Activated CD4-positive, alpha-beta memory T cell treated with anti-CD3 and anti-CD28 coated beads, Interleukin-2, amount 10 ng/mL, durations not matched to agents 7 days and 5 days (primary cell): ENCODE measurements around the gene CDIPT. TPM values are rescaled to one million over a fixed set of nuclear protein-coding genes. Genes with fewer than 3 reads are reported as not detected.
A peak's percentile ranks its signal among the peaks of the same experiment; 100 is the strongest.
"Not testable (repeated sequence)": the region's sequence is repeated elsewhere in the genome, so short reads cannot be mapped to it uniquely, and the experiment has no call there.

Source experiments
- CTCF ChIA-PET: fragments of 350-600 bp; sonication (Branson Sonifier 250); formaldehyde crosslinking; loops from one replicate; lab custom pipeline; 2021; ENCODE audit warnings: antibody characterized with exemption, inconsistent platforms; lab: Charles Lee
- POLR2A ChIA-PET: fragments of 350-600 bp; sonication (Branson Sonifier 250); formaldehyde crosslinking; loops from one replicate; lab custom pipeline; 2021; ENCODE audit warnings: antibody characterized with exemption; lab: Charles Lee
- DNase-seq: peaks from one replicate; pipeline ENCODE4 v3.0.0-alpha.2; 2020
- H3K27ac Mint-ChIP-seq: one replicate; pipeline ENCODE4 v1.8.0; 2021; ENCODE audit warnings: mild to moderate bottlenecking, mixed read lengths
- H3K27me3 Mint-ChIP-seq: one replicate; pipeline ENCODE4 v1.8.0; 2021; ENCODE audit warnings: mixed read lengths
- H3K36me3 Mint-ChIP-seq: one replicate; pipeline ENCODE4 v1.8.0; 2021; ENCODE audit warnings: low read depth, mixed read lengths
- H3K4me1 Mint-ChIP-seq: one replicate; pipeline ENCODE4 v1.8.0; 2021; ENCODE audit warnings: mixed read lengths
- H3K4me3 Mint-ChIP-seq: one replicate; pipeline ENCODE4 v1.8.0; 2021; ENCODE audit warnings: mild to moderate bottlenecking, mixed read lengths
- H3K9me3 Mint-ChIP-seq: one replicate; pipeline ENCODE4 v1.8.0; 2021; ENCODE audit warnings: mixed read lengths
- total RNA-seq, 2 experiments: library from RNA; stranded (reverse); gene quantifications; one replicate each; pipeline ENCODE4 v1.2.3, GENCODE V29; 2021

Gene CDIPT
- total RNA-seq, 2 experiments from 2014 or later = 60.0 to 63.2 TPM

DNA sequence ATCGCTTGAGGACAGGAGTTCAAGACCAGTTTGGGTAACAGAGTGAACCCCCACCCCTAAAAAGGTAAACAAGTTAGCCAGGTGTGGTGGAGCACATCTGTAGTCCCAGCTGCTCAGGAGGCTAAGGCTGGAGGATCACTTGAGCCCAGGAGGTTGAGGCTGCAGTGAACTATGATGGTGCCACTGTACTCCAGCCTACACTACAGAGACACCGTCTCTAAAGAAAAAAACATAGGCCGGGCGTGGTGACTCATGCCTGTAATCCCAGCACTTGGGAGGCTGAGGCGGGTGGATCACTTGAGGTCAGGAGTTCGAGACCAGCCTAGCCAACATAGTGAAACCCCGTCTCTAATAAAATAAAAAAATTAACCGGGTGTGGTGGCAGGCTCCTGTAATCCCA is 6.0 kb upstream of the CDIPT start:
- POLR2A ChIA-PET, H3K27me3 Mint-ChIP-seq, H3K4me3 Mint-ChIP-seq, DNase-seq, H3K9me3 Mint-ChIP-seq, H3K4me1 Mint-ChIP-seq, H3K27ac Mint-ChIP-seq, H3K36me3 Mint-ChIP-seq, CTCF ChIA-PET: not testable (repeated sequence)

DNA sequence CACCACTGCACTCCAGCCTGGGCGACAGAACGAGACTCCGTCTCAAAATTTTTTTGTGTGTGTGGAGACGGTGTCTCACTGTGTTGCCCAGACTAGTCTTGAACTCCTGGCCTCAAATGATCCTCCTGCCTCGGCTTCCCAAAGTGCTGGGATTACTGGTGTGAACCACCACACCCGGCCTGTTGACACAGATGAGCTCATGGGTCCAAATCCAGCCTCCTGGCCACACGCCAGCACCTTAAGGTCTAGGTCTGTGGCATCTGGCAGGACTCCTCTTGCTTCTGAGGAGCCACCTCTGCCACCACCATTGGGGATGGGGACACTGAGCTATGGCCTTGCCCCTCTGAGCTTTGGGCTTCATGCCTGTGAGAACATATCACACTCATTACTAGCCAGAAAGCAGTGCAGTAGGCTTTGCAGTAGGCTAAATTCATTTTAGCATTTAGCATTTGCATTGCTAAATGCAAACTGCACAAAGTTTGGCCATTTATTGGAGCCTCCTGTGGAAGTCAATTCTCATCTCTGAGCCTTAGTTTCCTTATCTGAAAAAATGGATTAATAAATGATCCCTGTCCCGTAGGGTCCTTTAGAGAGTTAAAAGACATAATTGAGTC is 5.5 kb upstream of the CDIPT start:
- Mint-ChIP-seq H3K4me1 (peaks cover 5% of the 10 kb centered on the region), H3K9me3 (no peaks in the 10 kb centered on the region), H3K27ac (no peak overlapping the region), H3K27me3 (peaks cover 2% of the 10 kb centered on the region), H3K4me3 (no peak overlapping the region), H3K36me3 (no peaks in the 10 kb centered on the region)
- CTCF ChIA-PET = interaction anchor here (0.8 kb wide), 1 partner anchor 20 kb away, joined by 3 read pairs; no protein-coding TSS in a partner anchor
- no peak for DNase-seq
- POLR2A ChIA-PET = no interaction called here

DNA sequence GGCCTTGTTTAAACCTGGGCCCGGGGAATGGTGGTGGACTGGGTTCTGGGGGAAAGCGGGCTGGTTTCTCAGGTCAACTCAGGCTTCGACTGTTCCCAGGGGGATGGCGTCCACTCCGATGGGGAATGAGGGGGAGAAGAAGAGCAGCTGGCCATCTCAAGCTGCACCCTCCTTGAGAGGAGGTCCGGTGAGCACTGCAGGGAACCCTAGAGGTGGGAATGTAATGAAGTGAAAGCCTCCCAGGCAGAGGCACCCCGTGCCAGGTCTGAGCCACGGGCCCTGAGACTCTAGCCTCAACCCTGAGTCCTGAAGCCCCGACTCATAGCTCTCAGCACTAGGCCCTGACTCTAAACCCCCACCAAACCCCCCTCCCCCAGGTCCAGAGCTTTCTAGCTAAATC is 1.2 kb upstream of the CDIPT start:
- CTCF ChIA-PET = interaction anchor here (0.6 to 2.2 kb wide), 3 partner anchors 59 to 191 kb away, joined by 3 to 9 read pairs (median 4); partner anchors contain the start of gene TAOK2
- peaks cover 2% of the 10 kb centered on the region for H3K27me3 Mint-ChIP-seq
- H3K36me3 Mint-ChIP-seq = peaks cover 19% of the 10 kb centered on the region
- H3K9me3 Mint-ChIP-seq = no peaks in the 10 kb centered on the region
- H3K4me3 Mint-ChIP-seq = no peak overlapping the region
- peaks cover 28% of the 10 kb centered on the region for H3K4me1 Mint-ChIP-seq
- H3K27ac Mint-ChIP-seq = no peak overlapping the region
- POLR2A ChIA-PET = interaction anchor here (0.8 to 1.5 kb wide), 3 partner anchors 9 to 56 kb away, joined by 3 read pairs; no protein-coding TSS in a partner anchor
- no peak for DNase-seq

DNA sequence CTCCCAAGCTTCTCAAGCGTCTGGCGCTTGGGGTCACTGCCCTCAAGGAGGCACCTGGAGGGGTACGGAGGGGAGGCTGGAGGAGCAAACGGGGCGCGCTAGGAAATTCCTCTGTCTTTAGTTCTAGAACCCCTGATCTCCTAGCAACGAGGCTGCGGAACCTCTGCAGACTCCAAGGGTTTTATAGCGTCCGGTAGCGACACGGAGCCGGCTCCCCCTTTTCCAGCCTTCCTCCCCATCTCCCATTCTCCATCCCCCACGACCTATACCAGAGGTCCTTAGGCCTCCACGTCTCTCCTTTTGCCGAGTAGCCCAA is 601 bp upstream of the CDIPT start:
- DNase-seq = no peak
- peak overlapping the region; percentile 98 for H3K27ac Mint-ChIP-seq
- H3K4me1 Mint-ChIP-seq = peaks cover 28% of the 10 kb centered on the region
- ChIA-PET CTCF (interaction anchor here (0.6 to 2.2 kb wide), 8 partner anchors 15 to 191 kb away, joined by 3 to 9 read pairs (median 4); partner anchors contain the start of genes INO80E, PAGR1, TAOK2 and TMEM219), POLR2A (interaction anchor here (1.0 to 1.5 kb wide), 6 partner anchors 11 to 130 kb away, joined by 3 to 5 read pairs (median 3); partner anchors contain the start of genes MVP, TAOK2 and TMEM219)
- H3K9me3 Mint-ChIP-seq = no peaks in the 10 kb centered on the region
- H3K27me3 Mint-ChIP-seq = peaks cover 2% of the 10 kb centered on the region
- peak overlapping the region; percentile 95 for H3K4me3 Mint-ChIP-seq
- peaks cover 24% of the 10 kb centered on the region for H3K36me3 Mint-ChIP-seq

DNA sequence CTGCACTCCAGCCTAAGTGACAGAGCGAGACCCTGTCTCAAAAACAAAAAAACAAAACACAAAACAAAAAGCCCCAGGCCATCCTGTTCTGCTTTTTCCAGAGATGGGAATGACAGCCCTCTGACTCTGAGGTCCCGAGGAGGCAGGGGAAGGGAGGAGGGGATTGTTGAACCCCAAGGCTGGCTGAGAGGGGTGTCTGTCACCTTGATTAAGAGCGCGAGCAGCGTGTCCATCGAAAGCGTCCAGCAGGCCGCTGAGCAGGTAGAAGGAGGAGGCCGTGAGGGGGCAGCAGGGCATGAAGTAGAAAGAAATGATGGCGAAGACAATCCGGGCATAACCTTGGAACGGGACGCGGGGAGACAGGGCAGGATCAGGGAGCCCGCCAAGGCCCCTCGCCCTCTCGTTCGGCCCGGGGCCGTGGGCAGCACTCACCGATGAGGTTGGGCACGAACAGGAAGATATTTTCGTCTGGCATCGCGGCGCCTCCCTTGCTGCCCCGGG is 593 bp downstream of the CDIPT start:
- CTCF ChIA-PET = interaction anchor here (0.6 to 2.3 kb wide), 4 partner anchors 14 to 170 kb away, joined by 3 to 9 read pairs (median 5); partner anchors contain the start of gene TAOK2
- peaks cover 27% of the 10 kb centered on the region for H3K4me1 Mint-ChIP-seq
- DNase-seq = no peak
- peaks cover 2% of the 10 kb centered on the region for H3K27me3 Mint-ChIP-seq
- peaks cover 27% of the 10 kb centered on the region for H3K36me3 Mint-ChIP-seq
- no peaks in the 10 kb centered on the region for H3K9me3 Mint-ChIP-seq
- peak overlapping the region; percentile 80 for H3K27ac Mint-ChIP-seq
- peak overlapping the region; percentile 95 for H3K4me3 Mint-ChIP-seq
- POLR2A ChIA-PET = interaction anchor here (1.2 to 1.8 kb wide), 2 partner anchors 133 to 203 kb away, joined by 3 to 5 read pairs; partner anchors contain the start of genes ALDOA and HIRIP3

DNA sequence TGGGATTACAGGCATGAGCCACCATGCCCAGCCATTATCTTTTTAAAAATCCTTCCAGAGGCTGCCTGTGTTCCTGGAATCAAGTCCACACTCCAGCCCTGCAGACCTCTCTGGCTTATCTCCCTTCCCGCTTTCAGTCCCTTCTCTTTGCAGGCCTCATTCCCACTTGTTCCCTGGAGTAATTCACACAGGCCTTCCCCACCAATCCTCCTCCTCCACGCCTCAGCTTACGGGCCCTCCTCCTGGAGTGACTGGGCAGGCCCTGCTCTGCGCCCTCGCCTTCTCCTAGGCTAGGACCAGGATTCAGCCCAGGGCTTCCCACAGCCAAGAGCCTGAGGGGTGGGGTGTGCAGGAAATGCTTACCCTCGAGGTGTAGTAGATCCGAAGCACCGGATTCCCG is 2.8 kb downstream of the CDIPT start:
- H3K9me3 Mint-ChIP-seq = no peaks in the 10 kb centered on the region
- ChIA-PET POLR2A (no interaction called here), CTCF (interaction anchor here (1.2 to 2.3 kb wide), 3 partner anchors 12 to 169 kb away, joined by 3 to 6 read pairs (median 4); no protein-coding TSS in a partner anchor)
- H3K27me3 Mint-ChIP-seq = no peaks in the 10 kb centered on the region
- H3K27ac Mint-ChIP-seq = no peak overlapping the region
- no peak overlapping the region for H3K4me3 Mint-ChIP-seq
- H3K36me3 Mint-ChIP-seq = peaks cover 27% of the 10 kb centered on the region
- H3K4me1 Mint-ChIP-seq = peaks cover 27% of the 10 kb centered on the region
- no peak for DNase-seq

DNA sequence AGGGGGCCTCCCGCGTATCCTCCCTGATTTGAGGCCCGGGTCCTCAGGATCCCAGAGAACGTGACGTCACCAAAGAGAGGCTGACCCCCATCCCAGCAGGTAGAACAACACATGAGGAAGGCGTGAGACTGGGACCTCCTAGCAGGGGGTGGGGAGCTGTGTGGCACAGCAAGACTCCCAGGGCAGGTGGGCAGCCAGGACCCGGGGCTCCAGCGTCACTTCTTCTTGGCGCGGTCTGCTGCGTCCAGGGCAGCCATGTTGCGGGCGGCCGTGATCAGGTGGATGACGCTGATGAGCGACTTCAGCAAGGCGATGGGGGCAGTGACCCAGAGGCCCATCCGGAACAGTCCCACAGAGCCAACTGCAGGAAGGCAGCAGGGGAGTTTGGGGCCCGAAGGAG is 4.1 kb downstream of the CDIPT start:
- no peak overlapping the region for H3K4me3 Mint-ChIP-seq
- peaks cover 26% of the 10 kb centered on the region for H3K4me1 Mint-ChIP-seq
- no peaks in the 10 kb centered on the region for H3K9me3 Mint-ChIP-seq
- H3K27ac Mint-ChIP-seq = no peak overlapping the region
- no peaks in the 10 kb centered on the region for H3K27me3 Mint-ChIP-seq
- ChIA-PET CTCF (interaction anchor here (2.4 kb wide), 1 partner anchor 11 kb away, joined by 18 read pairs; no protein-coding TSS in a partner anchor), POLR2A (no interaction called here)
- peaks cover 27% of the 10 kb centered on the region for H3K36me3 Mint-ChIP-seq
- no peak for DNase-seq

DNA sequence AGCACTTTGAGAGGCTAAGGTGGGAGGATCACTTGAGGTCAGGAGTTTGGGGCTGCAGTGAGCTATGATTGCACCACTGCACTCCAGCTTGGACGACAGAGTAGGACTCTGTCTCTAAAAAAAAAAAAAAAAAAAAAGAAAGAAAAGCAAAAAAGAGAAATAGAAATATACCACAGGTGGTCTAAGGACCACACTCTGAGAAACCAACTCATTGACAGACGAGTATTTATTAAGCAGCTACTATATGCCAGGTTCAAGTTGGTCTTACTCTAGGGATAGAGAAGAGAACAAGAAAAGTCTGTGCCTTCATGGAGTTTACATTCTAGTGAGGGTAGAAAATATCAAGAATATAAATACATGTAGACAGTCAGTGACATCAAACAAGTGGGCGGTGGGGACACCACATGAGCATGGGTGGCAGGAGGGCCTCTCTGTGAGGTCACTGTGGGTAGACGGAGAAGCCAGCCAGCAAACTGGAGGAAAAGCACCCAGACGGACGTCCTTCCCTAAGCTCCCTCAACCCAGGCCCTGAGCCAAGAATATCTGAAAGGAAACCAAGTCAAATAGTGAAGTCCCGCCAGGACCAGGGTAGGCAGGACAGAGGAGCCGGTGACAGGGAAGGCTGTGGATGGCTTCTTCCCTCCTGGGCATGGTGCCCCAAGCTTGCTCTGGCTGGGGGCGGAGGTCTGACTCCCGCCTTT is 4.7 kb downstream of the CDIPT start:
- Mint-ChIP-seq H3K27me3 (no peaks in the 10 kb centered on the region), H3K36me3 (peaks cover 27% of the 10 kb centered on the region), H3K27ac (no peak overlapping the region), H3K4me1 (peaks cover 22% of the 10 kb centered on the region), H3K4me3 (no peak overlapping the region), H3K9me3 (no peaks in the 10 kb centered on the region)
- CTCF ChIA-PET = interaction anchor here (2.4 kb wide), 1 partner anchor 10 kb away, joined by 18 read pairs; no protein-coding TSS in a partner anchor
- DNase-seq = no peak
- POLR2A ChIA-PET = interaction anchor here (1.8 kb wide), 1 partner anchor 156 kb away, joined by 5 read pairs; no protein-coding TSS in a partner anchor

DNA sequence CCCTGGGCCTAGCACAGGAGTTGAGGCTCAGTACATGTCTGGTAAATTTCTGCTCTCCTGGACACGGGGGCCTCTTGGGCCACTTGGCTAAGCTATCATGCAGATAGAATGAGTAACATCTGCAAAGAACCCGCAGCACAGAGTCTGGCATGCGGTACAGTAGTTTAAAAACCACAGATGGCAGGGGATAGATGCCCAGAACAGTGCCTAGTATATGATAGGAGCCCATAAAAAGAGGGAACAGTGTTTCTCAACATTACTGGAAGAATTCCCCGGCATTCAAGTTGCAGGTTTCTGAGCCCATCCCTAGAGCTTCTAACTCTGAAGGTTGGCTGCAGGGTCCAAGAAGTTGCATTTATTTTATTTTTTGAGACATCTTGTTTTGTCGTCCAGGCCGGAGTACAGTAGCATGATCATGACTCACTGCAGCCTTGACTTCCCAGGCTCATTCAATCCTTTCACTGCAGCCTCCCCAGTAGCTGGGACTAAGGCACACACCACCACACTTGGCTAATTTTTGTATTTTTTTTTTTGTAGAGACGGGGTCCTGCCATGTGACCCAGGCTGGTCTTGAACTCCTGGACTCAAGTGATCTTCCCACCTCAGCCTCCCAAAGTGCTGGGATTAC is 5.8 kb downstream of the CDIPT start:
- Mint-ChIP-seq H3K4me1 (peaks cover 17% of the 10 kb centered on the region), H3K4me3 (no peak overlapping the region), H3K9me3 (no peaks in the 10 kb centered on the region), H3K27me3 (no peaks in the 10 kb centered on the region), H3K27ac (no peak overlapping the region), H3K36me3 (peaks cover 24% of the 10 kb centered on the region)
- CTCF ChIA-PET = interaction anchor here (2.4 kb wide), 1 partner anchor 9 kb away, joined by 18 read pairs; no protein-coding TSS in a partner anchor
- no peak for DNase-seq
- POLR2A ChIA-PET = interaction anchor here (1.2 to 1.8 kb wide), 2 partner anchors 9 to 155 kb away, joined by 4 to 5 read pairs; no protein-coding TSS in a partner anchor

DNA sequence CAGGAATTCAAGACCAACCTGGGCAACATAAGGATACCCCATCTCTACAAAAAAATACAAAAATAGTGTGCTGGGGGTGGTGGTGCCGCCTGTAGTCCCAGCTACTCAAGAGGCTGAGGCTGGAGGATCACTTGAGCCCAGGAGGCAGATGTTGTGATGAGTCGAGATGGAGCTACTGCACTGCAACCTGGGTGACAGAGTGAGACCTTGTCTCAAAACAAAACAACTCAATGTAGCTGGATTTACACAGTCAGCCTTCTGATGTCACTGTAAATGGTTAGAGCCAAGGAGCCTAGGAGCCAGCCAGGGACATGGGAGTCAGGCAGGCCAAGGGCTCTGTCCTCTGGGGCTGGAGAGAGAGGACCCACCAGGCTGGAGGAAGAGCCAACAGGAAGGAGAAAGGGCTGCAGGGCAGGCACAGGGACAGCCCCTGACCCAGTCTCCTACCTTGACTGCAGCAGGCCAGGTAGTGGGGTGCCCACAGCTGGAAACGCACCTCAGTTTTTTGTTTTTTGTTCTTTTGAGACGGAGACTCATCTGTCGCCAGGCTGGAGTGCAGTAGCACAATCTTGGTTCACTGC is 8.4 kb downstream of the CDIPT start:
- Mint-ChIP-seq H3K27ac (no peak overlapping the region), H3K4me1 (peaks cover 2% of the 10 kb centered on the region), H3K4me3 (no peak overlapping the region), H3K27me3 (no peaks in the 10 kb centered on the region), H3K36me3 (peaks cover 24% of the 10 kb centered on the region), H3K9me3 (no peaks in the 10 kb centered on the region)
- POLR2A ChIA-PET = interaction anchor here (0.9 to 1.2 kb wide), 2 partner anchors 10 to 38 kb away, joined by 3 read pairs; partner anchors contain the start of gene PAGR1
- no peak for DNase-seq
- CTCF ChIA-PET = no interaction called here

DNA sequence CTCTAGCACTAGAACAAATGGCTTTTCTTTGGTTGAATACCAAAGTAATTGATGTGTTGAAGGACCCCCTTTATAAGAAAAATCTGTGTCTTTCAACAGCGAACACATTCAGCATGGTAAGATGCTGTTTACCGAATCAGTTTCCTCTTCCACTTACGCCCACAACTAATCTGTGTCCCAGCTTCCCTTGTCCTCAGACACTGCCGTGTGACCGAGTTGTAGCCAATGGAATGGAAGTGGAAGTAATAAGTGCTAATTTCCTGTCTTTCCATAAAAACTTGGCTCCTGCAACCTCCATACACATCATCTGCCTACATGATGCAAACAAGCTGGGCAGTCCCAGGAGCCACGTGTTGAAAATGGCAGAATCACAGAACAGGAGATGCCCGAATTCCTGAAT is 10.4 kb downstream of the CDIPT start:
- POLR2A ChIA-PET = interaction anchor here (1.1 to 1.9 kb wide), 3 partner anchors 11 to 27 kb away, joined by 4 to 5 read pairs (median 4); partner anchors contain the start of gene CDIPT
- CTCF ChIA-PET = interaction anchor here (0.7 to 1.0 kb wide), 2 partner anchors 25 to 60 kb away, joined by 3 read pairs; no protein-coding TSS in a partner anchor
- Mint-ChIP-seq H3K4me3 (no peak overlapping the region), H3K27ac (no peak overlapping the region), H3K9me3 (no peaks in the 10 kb centered on the region), H3K27me3 (no peaks in the 10 kb centered on the region), H3K4me1 (peaks cover 6% of the 10 kb centered on the region), H3K36me3 (peaks cover 25% of the 10 kb centered on the region)
- no peak for DNase-seq

DNA sequence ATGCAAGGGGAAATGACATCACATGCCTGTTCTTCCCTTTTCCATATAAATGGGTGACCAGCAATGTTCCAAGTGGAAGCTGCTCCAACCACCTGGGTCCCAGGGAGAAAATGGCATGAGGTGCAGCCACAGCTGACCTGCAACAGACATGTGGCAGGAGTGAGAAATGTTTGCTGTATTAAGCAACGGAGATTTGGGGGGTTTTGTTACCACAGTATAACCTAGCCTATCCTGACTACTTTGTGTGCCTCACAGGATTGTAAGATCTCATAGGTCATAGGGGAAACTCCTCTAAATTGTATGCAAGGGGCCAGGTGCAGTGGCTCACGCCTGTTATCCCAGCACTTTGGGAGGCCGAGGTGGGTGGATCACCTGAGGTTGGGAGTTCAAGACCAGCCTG is 12.0 kb downstream of the CDIPT start:
- ChIA-PET CTCF (interaction anchor here (0.7 to 0.8 kb wide), 3 partner anchors 43 to 150 kb away, joined by 3 read pairs; no protein-coding TSS in a partner anchor), POLR2A (interaction anchor here (1.0 kb wide), 1 partner anchor 12 kb away, joined by 3 read pairs; no protein-coding TSS in a partner anchor)
- Mint-ChIP-seq H3K36me3 (peaks cover 33% of the 10 kb centered on the region), H3K27ac (no peak overlapping the region), H3K4me3 (no peak overlapping the region), H3K4me1 (peaks cover 10% of the 10 kb centered on the region), H3K9me3 (no peaks in the 10 kb centered on the region), H3K27me3 (no peaks in the 10 kb centered on the region)
- no peak for DNase-seq
